HCT116 (cell line): ENCODE measurements around the gene ARID1A.

ENCODE experiments used
- CBX3 ChIP-seq: IDR thresholded peaks from 2 replicates; pipeline ENCODE4 v1.6.1; 2012; ENCODE audit warnings: low read depth
- CTCF ChIP-seq, 3 experiments: fragments of 200-600 bp in 1 of 3; sonication (generic) in 1 of 3; IDR thresholded peaks in 2 of 3; conservative IDR thresholded peaks in 1 of 3; 2 replicates each; pipeline ENCODE4 v1.5.1; 2012 to 2017; ENCODE audit warnings: low read depth in 2 of 3, low read length in 2 of 3, antibody characterized with exemption in 1 of 3, borderline replicate concordance in 1 of 3, control low read depth in 1 of 3, mild to moderate bottlenecking in 1 of 3, mixed read lengths in 1 of 3, mixed run types in 1 of 3, moderate library complexity in 1 of 3; ENCODE audit not compliant: insufficient read depth in 1 of 3
- EZH2 ChIP-seq: fragments of 200-600 bp; sonication (generic); IDR thresholded peaks from 2 replicates; pipeline ENCODE4 v1.6.1; 2017; ENCODE audit warnings: antibody characterized with exemption, mixed run types
- EZH2phosphoT487 ChIP-seq: fragments of 200-600 bp; IDR thresholded peaks from 2 replicates; pipeline ENCODE4 v1.6.1; 2018; ENCODE audit warnings: antibody characterized with exemption, borderline replicate concordance
- POLR2A ChIP-seq: IDR thresholded peaks from 2 replicates; pipeline ENCODE4 v1.7.0; 2011; ENCODE audit warnings: borderline replicate concordance; ENCODE audit not compliant: insufficient read depth, insufficient read length; ENCODE audit errors: extremely low read depth
- POLR2AphosphoS5 ChIP-seq: IDR thresholded peaks from 2 replicates; pipeline ENCODE4 v1.6.1; 2011; ENCODE audit warnings: mild to moderate bottlenecking, low read depth, low read length, moderate library complexity
- SIN3A ChIP-seq: IDR thresholded peaks from 2 replicates; pipeline ENCODE4 v1.6.1; 2012; ENCODE audit warnings: low read depth
- SP1 ChIP-seq: IDR thresholded peaks from 2 replicates; pipeline ENCODE4 v1.6.1; 2012; ENCODE audit warnings: low read depth
- SRF ChIP-seq: IDR thresholded peaks from 2 replicates; pipeline ENCODE4 v1.6.1; 2012; ENCODE audit warnings: low read depth
- YY1 ChIP-seq: IDR thresholded peaks from 2 replicates; pipeline ENCODE4 v1.6.1; 2011; ENCODE audit warnings: low read length, low read depth, moderate library complexity, mild to moderate bottlenecking; ENCODE audit not compliant: insufficient replicate concordance; ENCODE audit errors: extremely low read depth
- ZFX ChIP-seq: fragments of 450-650 bp; IDR thresholded peaks from 2 replicates; pipeline ENCODE4 v1.6.1; 2017
- ZNF274 ChIP-seq: fragments of 200-500 bp; sonication (Bioruptor generic); IDR thresholded peaks from 2 replicates; pipeline ENCODE4 v1.6.1; 2014; ENCODE audit warnings: mild to moderate bottlenecking, low read depth, low read length, inconsistent platforms

DNA sequence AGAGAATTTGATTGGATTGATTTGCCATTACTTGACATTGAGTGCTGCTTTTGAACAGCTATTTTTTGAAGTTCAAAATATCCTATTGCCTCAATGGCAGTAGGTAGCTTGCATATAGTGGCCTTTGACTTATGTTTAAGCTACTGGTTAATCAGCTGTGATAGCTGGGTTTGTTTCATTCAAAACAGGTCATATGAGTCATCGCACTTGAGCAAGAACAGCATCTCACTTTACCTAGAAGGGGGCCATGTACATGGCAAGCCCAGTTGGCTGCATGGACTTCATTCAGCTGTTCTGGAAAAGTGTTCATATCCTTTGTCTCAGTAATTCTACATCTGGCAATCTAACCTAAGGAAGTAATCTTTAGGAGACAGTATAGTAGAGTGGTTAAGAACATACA lies 29.0 kb upstream of the ARID1A start:
- no peak for TF ChIP-seq ZFX
- TF ChIP-seq CTCF (IDR thresholded peaks at IDR 0.05 in 2 of 3, conservative IDR thresholded peaks at IDR 0.05 in 1 of 3; ENCODE audit: borderline replicate concordance in 1 of 3, insufficient read depth in 1 of 3, low read depth in 2 of 3, low read length in 2 of 3), result no peak
- no peak for TF ChIP-seq SIN3A
- TF ChIP-seq POLR2A, result no peak
- no peak for TF ChIP-seq SP1
- TF ChIP-seq EZH2phosphoT487, result no peak
- TF ChIP-seq YY1, result no peak
- TF ChIP-seq SRF, result no peak
- no peak for TF ChIP-seq POLR2AphosphoS5
- TF ChIP-seq ZNF274, result no peak
- TF ChIP-seq CBX3, result no peak
- no peak for TF ChIP-seq EZH2
